Hypothalamus (tissue), 51 donors: ENCODE results near the gene NDUFS2.

ENCODE experiments used
- DNase-seq, 51 donors: peaks; one replicate each; lab custom pipeline; 2025; lab: John Stamatoyannopoulos, UW

The NDUFS2 gene

DNA sequence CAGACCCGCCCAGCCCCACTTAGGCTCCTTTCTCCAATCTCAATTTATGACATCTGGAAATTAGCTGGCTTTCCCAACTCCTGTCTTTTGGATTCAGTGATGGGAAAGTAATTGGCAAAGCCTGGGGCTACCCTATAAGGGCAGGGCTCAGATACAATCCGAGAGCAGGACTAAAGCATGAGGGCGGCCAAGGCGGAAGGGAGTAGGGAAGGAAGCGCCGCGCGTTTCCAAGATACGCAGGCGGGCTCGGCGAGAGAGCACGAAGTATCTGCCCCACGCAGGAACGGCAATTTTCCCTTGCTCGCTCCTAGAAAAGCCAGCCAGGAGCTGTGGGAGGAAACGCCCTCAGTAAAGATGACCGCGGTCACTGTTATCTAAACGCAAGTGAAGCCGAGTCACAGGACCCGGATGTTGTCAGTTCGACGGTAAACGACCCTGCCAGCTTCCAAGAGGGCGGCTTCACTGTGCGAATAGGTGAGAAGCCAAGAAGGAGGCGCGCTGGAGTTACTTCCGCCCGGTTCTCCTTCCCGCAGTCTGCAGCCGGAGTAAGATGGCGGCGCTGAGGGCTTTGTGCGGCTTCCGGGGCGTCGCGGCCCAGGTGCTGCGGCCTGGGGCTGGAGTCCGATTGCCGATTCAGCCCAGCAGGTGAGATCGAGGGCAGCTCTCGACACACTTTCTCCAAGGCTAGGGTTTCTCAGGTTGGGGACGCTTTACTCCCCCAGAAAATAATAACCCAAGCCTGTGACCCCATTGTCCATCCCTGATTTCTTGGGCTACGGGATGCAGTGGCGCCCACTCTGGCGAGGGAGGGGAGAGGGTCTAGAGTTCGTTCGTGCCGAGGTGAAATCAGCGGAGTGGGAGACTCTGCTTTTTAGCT is at the start of gene NDUFS2:
Gene NDUFS2, plus strand, starts transcription at position 532 of the 877 bp plus-strand sequence. Its CDS starts 19 bp downstream, at position 551.
- DNase-seq = peak; percentile 43 to 99 (median 96)

DNA sequence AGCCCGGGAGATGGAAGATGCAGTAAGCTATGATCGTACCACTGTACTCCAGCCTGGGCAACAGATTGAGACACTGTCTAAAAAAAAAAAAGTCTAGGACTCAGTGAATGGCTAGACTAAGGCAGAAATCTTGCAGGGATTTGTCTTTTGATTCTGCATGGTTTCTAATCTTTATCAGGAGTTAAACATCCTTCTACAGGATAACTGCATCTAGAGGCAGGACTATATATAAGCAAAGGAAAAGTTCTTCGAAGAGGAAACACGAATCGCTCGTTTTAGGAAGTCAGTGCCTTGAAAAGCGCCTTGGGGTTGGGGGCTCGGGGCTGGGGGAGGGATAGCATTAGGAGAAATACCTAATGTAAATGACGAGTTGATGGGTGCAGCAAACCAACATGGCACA is 49.0 kb upstream of the NDUFS2 start:
- DNase-seq = no peak

DNA sequence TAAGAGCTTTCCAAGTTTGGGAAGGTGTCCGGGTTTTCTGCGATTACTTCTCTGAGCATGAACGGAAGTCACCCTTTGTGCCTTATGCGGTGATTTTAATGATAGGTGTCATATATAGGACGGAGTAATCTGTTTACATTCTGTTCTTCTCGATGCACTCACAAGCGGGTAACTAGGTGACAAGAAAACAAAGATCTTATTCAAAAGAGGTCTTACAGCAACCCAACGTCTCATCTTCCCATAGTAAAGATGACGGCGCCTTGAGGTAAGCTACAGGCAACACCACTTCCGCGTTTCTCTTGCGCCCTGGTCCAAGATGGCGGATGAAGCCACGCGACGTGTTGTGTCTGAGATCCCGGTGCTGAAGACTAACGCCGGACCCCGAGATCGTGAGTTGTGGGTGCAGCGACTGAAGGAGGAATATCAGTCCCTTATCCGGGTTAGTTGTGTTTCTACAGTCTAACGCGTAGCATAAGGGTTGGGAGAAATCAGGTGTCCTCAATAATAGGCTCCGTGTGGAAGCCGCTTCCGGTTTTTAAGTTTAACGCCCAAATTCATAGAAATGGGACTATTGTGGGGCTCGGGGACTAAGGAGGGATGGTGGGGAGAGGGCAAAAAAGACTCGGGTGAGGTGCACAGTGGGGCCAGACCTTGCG is 48.4 kb upstream of the NDUFS2 start, which contains the start of gene UFC1:
Gene UFC1, plus strand, starts transcription at position 297 of the 656 bp plus-strand sequence. Its CDS starts 20 bp downstream, at position 317.
- DNase-seq = peak in 50 of 51 donors; percentile 15 to 91 (median 66)

DNA sequence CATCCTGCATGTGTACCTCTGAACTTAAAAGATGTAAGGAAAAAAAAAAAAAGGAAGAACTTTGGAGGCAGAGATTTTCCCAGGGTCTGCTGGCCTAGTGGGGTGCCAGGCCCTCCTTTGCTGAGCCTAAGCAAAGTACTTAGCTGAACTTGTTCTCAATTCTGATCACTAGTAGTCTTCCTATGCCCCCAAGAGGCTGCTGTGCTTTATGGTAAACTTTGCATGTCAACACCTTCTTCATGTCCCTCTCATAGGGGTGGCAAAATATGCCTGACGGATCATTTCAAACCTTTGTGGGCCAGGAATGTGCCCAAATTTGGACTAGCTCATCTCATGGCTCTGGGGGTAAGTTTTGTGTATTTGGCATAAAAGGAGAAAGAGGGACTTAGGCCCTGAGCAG is 44.3 kb upstream of the NDUFS2 start:
- DNase-seq = no peak

DNA sequence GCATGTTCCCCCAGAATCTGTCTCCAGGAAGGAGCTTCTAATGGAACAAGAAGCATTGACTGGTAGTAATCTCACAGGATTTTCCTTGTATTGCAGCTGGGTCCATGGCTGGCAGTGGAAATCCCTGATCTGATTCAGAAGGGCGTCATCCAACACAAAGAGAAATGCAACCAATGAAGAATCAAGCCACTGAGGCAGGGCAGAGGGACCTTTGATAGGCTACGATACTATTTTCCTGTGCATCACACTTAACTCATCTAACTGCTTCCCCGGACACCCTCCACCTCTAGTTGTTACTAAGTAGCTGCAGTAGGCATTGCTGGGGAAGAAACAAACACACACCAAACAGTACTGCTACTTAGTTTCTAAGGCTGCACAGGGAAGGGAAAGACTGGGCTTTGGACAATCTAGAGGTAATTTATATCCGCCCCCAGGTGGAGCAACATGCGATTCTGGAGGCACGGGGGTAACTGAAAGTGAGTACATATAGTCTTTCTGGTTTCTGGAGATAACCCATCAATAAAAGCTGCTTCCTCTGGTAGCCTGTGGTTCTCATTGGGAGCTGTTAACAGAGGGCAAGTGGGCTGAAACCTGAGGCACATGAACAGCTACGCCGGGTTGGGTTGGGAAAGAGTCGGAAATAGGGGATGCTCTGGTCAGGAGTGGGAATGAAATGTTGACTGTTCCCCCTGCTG is 43.7 kb upstream of the NDUFS2 start:
- DNase-seq = no peak

DNA sequence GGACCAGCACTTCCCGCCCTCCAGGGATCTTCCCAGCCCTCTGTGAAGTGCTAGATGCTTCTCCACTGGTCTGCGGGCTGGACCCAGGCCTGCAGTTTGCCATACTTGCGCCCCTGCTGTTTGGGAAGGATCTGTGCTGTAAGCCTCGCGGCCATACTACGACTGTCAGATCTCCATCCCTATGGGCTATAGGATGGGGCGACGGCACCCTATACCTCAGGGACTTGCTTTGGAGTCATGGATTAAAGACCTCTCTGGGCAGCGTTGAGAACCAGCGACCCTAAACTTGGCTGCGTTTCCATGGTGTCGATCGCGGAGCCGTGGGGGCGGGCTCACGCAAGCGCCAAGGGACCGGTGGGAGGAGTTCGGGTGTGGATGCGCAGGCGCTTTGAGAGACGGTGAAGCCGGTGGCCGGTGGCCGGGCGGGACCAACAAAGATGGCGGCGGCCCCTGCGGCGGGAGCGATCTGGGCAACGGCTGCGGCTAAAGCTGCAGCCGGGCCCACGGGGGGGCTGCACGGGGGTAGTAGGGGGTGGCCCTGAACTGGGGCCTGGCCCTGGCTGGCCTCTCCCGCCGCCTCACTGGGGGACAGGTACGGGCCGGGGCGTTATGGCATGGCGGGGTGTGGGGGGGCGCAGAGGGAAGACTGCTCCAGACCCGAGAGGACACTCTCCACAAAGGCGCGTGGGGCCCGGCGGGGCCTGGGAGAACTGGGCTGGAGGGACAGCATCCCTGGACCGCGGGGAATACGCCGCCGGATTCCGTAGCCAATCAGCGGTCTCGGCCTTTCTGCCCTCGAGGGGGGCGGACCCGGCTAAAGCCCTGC is 42.9 kb upstream of the NDUFS2 start, which contains the start of gene USP21:
Gene USP21, plus strand, starts transcription at position 414 of the 826 bp plus-strand sequence. CDS start 1,141 bp downstream, outside the sequence.
- DNase-seq = peak; percentile 39 to 97 (median 90)

DNA sequence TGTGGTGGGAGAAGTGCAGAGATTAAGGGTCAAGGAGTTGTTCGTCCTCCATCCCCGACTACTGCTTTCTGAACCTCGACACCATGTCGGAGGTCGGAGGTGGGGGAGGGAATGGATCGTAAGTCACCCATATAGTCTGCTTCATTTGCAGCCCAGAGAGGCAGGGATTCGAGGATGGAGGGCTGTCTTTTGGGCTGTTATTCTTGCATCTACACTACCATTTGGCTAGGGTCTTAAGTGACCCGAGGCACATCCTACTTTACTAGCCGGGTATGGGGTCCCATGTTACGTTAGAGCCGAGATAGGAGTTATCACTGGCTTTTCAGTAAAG is 42.3 kb upstream of the NDUFS2 start:
- DNase-seq = peak in 2 of 51 donors; percentile 48 to 63

DNA sequence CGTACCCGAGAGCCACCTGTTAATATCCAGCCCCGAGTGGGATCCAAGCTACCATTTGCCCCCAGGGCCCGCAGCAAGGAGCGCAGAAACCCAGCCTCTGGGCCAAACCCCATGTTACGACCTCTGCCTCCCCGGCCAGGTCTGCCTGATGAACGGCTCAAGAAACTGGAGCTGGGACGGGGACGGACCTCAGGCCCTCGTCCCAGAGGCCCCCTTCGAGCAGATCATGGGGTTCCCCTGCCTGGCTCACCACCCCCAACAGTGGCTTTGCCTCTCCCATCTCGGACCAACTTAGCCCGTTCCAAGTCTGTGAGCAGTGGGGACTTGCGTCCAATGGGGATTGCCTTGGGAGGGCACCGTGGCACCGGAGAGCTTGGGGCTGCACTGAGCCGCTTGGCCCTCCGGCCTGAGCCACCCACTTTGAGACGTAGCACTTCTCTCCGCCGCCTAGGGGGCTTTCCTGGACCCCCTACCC is 41.5 kb upstream of the NDUFS2 start:
- DNase-seq = no peak

DNA sequence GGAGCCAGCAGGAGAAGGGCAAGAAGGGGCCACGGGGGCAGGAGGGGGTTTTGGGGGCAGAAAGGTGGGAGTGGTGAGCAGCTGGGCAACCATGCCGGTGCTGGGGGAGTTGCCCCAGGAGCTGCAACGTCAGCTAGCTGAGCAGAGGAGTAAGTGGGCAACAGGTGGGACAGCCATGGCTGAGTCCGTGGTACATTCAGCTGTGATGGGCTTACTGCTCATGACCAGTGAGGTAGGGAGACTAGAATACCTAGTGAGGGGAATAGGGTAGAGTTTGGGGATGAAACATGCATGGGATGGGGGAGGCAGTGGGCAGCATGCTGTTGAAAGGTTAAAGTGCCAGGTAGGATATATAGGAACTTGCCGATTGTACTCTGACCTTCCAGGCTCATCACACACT is 40.5 kb upstream of the NDUFS2 start:
- DNase-seq = no peak

DNA sequence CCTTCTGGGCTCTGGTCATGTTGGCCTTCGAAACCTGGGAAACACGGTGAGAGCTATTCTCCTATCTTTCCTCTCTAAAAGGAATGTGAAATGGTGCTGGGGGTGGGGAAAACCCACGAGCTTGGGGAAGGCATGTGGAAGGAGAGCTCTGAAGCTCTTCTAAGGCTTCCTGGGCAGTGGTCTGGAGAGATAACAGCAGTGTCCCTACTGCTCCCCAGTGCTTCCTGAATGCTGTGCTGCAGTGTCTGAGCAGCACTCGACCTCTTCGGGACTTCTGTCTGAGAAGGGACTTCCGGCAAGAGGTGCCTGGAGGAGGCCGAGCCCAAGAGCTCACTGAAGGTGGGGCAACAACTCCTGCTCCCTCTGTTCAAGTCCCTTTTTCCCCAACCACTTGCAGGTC is 40.1 kb upstream of the NDUFS2 start:
- DNase-seq = no peak

DNA sequence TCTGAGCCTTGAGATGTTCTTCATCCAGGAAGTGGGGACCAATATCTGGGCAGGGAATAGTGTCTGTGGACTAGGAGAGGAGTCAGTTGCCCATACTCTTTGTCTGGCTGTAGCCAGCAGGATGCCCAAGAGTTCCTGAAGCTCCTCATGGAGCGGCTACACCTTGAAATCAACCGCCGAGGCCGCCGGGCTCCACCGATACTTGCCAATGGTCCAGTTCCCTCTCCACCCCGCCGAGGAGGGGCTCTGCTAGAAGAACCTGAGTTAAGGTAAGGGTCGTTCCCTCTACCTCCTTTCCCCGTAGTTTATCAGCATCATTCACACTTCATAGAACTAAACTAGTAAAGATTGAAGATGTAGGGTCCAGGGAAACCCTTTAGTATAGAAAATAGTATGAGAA is 39.4 kb upstream of the NDUFS2 start:
- no peak for DNase-seq

DNA sequence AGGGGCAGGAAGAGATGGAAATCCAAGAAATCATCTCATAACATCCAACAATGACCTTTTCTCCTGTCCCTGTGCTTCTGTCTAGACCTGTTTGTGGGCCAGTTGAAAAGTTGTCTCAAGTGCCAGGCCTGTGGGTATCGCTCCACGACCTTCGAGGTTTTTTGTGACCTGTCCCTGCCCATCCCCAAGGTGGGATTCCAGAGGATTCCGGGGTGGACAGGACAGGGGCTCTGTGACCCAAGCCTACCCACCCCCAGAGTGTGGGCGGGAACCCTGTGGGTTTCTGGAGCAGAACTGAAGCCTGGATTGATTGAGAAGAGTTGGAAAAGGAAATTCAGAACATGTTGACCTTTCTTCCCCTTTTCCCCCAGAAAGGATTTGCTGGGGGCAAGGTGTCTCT is 38.4 kb upstream of the NDUFS2 start:
- no peak for DNase-seq

DNA sequence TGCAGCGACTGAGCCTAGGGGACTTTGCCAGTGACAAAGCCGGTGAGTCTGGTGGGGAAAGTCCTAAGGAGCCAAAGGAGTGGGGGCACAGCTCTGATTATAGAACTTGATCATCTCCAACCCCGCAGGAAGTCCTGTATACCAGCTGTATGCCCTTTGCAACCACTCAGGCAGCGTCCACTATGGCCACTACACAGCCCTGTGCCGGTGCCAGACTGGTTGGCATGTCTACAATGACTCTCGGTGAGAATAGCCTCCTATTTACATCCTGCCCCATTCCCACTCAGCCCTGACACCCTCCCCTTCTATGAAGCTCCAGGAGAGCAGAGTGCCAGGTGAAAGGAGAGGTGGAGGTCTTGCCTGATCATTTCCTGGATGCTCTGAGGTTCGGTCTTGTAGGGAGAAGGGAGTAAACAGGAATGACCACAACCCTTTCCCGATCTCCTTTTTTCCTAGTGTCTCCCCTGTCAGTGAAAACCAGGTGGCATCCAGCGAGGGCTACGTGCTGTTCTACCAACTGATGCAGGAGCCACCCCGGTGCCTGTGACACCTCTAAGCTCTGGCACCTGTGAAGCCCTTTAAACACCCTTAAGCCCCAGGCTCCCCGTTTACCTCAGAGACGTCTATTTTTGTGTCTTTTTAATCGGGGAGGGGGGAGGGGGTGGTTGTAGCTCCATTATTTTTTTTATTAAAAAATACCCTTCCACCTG is 37.1 kb upstream of the NDUFS2 start:
- no peak for DNase-seq

DNA sequence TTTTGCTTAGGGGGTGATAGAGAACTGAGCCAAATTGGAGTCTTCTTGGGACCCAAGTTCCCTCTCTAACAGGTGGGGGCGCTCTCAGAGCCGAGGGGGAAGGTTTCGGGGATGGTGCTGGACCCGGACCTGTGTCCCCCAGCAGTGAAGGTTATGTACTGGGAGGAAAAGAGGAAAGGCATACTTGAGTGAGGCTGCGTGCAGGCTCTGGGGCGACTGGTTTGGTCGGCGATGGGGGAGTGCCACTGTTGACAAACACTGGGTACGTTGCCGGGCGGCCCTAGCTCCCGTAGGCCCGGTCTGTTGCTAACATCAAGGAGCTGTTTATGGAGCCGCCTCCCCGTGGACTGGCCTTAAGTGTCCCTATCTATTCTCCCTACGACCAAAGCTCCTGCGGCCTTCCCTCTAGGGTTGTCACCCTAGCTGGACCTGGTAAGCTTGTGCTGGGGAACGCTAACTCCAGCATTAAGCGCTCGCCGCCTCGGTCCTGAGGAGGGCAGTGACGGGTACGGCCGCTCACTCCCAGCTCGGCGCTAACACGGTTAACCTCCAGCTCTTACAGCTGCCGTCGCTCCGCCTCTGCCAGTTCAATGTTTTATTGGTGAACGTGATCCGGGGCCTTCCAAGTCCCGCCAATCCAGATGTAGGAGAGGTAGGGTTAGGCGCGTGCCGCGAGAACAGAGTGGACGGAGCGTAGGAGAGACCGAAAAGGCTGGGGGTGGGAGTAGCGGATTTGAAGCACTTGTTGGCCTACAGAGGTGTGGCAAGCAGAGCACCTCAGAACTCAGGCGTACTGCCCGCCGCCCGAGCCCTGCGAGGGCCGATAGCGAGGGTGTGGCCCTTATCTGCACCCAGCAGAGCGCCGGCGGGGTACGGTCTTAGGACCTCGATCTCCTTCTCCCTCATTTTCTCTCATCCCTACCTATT is 36.2 kb upstream of the NDUFS2 start, which contains the start of gene PPOX:
Gene PPOX, plus strand, starts transcription at position 685 of the 927 bp plus-strand sequence. CDS start 422 bp downstream, outside the sequence.
- DNase-seq = peak; percentile 79 to 99 (median 95)

DNA sequence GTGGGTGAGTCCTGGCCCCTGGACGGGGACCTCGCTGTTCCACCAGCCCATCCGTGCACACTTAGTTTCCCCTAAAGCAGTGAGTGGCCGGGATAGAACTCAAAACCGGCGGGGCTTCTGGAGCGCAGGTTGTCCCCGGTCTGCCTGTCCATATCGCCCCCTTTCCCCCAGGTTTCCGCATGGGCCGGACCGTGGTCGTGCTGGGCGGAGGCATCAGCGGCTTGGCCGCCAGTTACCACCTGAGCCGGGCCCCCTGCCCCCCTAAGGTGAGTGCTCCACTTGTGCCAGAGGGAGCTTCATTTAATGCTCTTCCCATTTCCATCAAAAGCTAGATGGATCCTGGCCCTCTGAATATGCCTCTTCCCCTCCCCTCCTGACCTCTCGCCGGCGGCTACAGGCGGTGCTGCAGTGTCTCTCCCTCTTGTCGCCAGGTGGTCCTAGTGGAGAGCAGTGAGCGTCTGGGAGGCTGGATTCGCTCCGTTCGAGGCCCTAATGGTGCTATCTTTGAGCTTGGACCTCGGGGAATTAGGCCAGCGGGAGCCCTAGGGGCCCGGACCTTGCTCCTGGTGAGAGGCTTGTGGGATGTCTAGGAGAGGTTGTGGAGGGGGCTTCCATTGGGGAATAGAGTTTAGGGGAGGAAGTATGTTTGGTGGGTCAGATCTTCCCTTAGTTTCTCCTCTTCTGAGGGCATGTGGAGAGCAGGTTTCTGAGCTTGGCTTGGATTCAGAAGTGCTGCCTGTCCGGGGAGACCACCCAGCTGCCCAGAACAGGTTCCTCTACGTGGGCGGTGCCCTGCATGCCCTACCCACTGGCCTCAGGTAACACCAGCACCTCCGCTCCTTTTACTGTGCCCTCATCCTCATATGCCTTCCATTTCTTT is 35.3 kb upstream of the NDUFS2 start:
- DNase-seq = peak in 3 of 51 donors; percentile 24 to 54 (median 34)

DNA sequence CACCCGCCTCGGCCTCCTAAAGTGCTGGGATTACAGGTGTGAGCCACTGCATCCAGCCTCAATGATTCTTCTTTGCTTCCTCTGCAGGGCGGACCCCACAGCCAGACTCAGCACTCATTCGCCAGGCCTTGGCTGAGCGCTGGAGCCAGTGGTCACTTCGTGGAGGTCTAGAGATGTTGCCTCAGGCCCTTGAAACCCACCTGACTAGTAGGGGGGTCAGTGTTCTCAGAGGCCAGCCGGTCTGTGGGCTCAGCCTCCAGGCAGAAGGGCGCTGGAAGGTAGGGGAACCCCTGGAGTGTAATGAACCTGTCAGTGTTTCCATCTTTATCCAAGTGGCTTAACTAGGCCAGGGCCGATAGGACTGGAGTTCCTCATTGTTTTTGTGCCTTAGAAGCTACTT is 33.3 kb upstream of the NDUFS2 start:
- DNase-seq = no peak

DNA sequence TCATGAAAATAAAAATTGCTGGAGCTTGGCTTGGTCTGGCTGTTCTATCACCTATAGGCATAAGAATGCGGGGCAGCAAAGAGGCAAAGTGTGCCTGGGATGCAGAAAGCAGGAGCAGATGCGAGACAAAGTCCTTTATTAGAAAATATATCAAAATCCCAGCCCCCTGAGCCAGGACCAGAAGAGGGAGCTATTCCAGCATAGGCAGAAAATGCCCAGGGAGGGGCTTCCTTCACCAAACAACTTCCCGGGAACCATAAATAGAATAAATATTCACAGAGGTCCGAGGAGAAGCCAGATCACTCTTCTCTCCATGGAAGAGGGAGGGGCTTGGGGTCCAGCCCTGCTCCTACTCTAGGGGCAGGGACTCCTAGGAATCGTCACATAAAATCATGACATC is 31.0 kb upstream of the NDUFS2 start:
- no peak for DNase-seq
